Spleen (tissue), 7 donors: ENCODE measurements around the gene CAMTA1.

Experiments
- POLR2A ChIP-seq, 3 donors: fragments of 450-650 bp; IDR thresholded peaks; one replicate each; pipeline ENCODE4 v1.5.1; 2017; ENCODE audit warnings: antibody characterized with exemption in 3 of 3, mild to moderate bottlenecking in 1 of 3
- TF ChIP-seq, protein P1 (sequence below), 11 experiments: fragments of 200-600 bp in 7 of 11; fragments of 450-650 bp in 4 of 11; sonication (generic) in 4 of 11; IDR thresholded peaks in 8 of 11; conservative IDR thresholded peaks in 3 of 11; 1 replicate in 7 of 11; 2 replicates in 4 of 11; pipeline versions ENCODE4 v1.4.0 to v1.8.0; 2016 to 2021; ENCODE audit warnings: antibody characterized with exemption in 11 of 11, inconsistent platforms in 4 of 11, mild to moderate bottlenecking in 1 of 11
- donor health status: DM: no; HTN: no; CAD: no; lungs with moderate emphysema.
- donor health status: DM: no; HTN: no; CAD: no.
- donor health status: DM: no; HTN: no; CAD: no.

DNA sequence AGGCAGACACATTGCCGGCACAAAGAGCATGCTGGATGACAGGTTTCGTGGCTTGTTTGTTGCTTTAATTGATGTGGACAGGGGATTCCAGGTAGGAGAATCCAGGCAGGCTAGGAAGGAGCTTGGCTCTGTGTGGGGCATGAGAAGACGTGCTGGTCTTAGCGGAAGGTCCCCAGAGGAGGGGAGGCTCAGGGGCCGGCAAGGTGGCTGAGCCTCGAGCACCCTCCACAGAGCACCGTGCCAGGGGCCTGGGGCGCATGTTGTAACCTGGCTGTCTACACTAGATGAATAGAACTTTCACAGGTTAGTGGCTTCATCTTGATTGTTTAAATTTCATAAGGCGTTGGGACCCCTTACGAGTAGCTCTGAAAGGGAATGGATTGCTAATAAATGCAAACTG, 223.1 kb downstream of the CAMTA1 start:
- TF ChIP-seq, protein P1, sequence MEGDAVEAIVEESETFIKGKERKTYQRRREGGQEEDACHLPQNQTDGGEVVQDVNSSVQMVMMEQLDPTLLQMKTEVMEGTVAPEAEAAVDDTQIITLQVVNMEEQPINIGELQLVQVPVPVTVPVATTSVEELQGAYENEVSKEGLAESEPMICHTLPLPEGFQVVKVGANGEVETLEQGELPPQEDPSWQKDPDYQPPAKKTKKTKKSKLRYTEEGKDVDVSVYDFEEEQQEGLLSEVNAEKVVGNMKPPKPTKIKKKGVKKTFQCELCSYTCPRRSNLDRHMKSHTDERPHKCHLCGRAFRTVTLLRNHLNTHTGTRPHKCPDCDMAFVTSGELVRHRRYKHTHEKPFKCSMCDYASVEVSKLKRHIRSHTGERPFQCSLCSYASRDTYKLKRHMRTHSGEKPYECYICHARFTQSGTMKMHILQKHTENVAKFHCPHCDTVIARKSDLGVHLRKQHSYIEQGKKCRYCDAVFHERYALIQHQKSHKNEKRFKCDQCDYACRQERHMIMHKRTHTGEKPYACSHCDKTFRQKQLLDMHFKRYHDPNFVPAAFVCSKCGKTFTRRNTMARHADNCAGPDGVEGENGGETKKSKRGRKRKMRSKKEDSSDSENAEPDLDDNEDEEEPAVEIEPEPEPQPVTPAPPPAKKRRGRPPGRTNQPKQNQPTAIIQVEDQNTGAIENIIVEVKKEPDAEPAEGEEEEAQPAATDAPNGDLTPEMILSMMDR (IDR thresholded peaks at IDR 0.05 in 8 of 11, conservative IDR thresholded peaks at IDR 0.05 in 3 of 11) = no peak
- no peak for TF ChIP-seq POLR2A (IDR thresholded peaks at IDR 0.05)
